ENCODE measurements around the gene CCNY. TPM values are rescaled to one million over a fixed set of nuclear protein-coding genes. Genes with fewer than 3 reads are reported as not detected.

The CCNY gene
- total and polyA plus RNA-seq, 8 donors, result 10.6 to 41.7 (median 26.6) TPM

DNA sequence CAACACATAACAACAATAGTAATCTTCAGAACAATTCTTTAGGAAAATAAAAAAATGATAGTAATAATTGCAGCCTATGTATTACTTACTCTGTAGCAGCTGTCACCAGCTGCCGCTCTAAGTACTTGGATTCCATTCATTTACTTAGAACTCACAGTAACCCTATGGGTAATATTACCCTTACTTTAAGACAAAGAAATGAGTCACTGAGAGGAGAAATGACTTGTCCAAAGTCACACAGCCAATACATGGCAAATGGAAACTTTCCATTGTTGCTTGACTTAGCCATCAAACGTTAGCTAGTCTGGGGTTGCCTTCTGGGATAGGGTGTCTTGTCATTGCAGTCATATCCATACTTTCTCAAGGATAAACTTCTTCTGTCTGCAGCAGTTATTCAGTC is 3.6 kb downstream of the CCNY start:
- H3K27ac ChIP-seq, result no peak overlapping the region
- no peak for FAIRE-seq
- no peak for ATAC-seq
- no peak for DNase-seq
- WGBS, 2 donors, result 73 to 75% methylated on average over 2 of the region's 2 CpGs
- H3K9me3 ChIP-seq, result no peaks in the 10 kb centered on the region
- no peaks in the 10 kb centered on the region for H3K36me3 ChIP-seq
- H3K4me1 ChIP-seq, result peaks cover 11 to 15% (median 15%) of the 10 kb centered on the region in 3 donors
- intact Hi-C loops (cut with DNase I), result no loop called here
- H3K27me3 ChIP-seq, result no peaks in the 10 kb centered on the region
- H3K4me3 ChIP-seq, result no peak overlapping the region
- TF ChIP-seq, protein P1, sequence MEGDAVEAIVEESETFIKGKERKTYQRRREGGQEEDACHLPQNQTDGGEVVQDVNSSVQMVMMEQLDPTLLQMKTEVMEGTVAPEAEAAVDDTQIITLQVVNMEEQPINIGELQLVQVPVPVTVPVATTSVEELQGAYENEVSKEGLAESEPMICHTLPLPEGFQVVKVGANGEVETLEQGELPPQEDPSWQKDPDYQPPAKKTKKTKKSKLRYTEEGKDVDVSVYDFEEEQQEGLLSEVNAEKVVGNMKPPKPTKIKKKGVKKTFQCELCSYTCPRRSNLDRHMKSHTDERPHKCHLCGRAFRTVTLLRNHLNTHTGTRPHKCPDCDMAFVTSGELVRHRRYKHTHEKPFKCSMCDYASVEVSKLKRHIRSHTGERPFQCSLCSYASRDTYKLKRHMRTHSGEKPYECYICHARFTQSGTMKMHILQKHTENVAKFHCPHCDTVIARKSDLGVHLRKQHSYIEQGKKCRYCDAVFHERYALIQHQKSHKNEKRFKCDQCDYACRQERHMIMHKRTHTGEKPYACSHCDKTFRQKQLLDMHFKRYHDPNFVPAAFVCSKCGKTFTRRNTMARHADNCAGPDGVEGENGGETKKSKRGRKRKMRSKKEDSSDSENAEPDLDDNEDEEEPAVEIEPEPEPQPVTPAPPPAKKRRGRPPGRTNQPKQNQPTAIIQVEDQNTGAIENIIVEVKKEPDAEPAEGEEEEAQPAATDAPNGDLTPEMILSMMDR (IDR thresholded peaks at IDR 0.05), result no peak

DNA sequence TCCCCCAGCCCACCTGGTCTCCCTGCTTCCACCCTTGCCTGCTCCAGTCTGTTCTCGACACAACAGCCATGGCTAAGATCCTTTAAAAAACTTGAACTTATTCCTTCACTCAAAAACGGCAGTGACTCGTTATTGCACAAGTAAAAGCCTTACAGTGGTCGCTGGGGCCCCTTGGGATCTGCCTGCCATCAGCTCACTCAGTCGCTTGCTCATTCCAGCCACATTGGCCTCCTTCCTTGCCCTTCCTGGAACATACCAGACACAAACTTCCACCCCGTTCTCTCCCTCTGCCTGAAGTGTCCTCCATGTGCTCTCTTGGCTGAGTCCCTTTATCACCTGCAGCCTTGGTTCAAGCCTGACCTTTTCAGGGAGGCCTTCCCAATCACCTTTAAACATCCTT is 4.7 kb downstream of the CCNY start:
- no peak overlapping the region for H3K4me3 ChIP-seq
- no peak overlapping the region for H3K27ac ChIP-seq
- no peaks in the 10 kb centered on the region for H3K36me3 ChIP-seq
- intact Hi-C loops (cut with DNase I), result no loop called here
- peaks cover 6 to 11% (median 10%) of the 10 kb centered on the region in 3 donors for H3K4me1 ChIP-seq
- 56 to 59% methylated on average over 6 of the region's 6 CpGs for WGBS, 2 donors
- TF ChIP-seq, protein P1 (IDR thresholded peaks at IDR 0.05), result no peak
- H3K9me3 ChIP-seq, result no peaks in the 10 kb centered on the region
- no peak for DNase-seq
- no peaks in the 10 kb centered on the region for H3K27me3 ChIP-seq
- no peak for ATAC-seq
- FAIRE-seq, result no peak

DNA sequence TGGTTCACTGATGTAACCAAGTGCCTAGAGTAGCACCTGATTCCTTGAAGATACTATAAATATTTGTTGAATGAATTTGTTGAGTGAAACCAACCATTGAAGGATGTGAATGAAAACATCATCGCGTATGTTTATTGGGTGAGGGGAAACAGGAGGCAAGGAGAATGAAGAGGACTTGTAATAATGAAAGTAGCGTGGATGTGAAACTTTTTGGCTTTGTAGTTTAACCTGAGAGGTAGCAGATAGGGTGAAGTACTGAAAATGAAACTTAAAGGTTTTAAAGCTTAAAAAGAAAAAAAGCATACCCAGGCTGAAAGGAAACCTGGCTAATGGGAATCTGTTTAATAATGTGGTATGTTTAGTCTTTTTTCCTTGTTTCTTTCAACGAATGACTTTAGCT is 5.2 kb downstream of the CCNY start:
- peaks cover 6 to 11% (median 10%) of the 10 kb centered on the region in 3 donors for H3K4me1 ChIP-seq
- DNase-seq (no peak), FAIRE-seq (no peak), ATAC-seq (no peak)
- no peaks in the 10 kb centered on the region for H3K36me3 ChIP-seq
- H3K4me3 ChIP-seq, result no peak overlapping the region
- intact Hi-C loops (cut with DNase I), result no loop called here
- H3K27me3 ChIP-seq, result no peaks in the 10 kb centered on the region
- TF ChIP-seq, protein P1 (IDR thresholded peaks at IDR 0.05), result no peak
- WGBS, 2 donors, result 72 to 74% methylated on average over 4 of the region's 4 CpGs
- H3K27ac ChIP-seq, result no peak overlapping the region
- no peaks in the 10 kb centered on the region for H3K9me3 ChIP-seq

DNA sequence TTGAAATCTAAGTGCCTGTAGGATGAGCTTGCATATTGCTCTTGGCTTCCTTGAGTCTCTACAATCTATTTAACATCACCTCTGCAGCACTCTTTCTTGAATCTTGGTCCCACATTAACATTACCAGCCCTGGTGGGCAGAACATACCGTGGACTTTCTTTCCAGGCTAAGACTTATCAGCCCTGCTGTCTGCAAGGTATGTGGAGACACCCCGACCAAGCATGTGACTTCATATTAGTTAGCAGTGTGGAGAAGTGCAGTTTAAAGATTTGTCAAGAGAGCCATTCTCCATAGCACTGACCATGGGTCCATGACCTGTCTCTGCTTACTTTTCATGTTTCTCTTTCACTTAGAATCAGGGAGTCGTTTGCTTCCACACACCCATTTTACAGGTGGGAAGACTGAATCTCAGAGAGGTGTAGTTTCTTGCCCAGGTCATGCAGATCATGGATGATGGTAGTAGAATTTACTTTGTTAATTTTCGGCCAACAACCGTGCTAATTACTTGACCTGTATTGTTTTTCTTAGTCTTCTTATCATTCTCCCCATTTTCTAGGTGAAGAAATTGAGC is 6.0 kb downstream of the CCNY start:
- no peaks in the 10 kb centered on the region for H3K36me3 ChIP-seq
- ATAC-seq (no peak), FAIRE-seq (no peak), DNase-seq (no peak)
- no peaks in the 10 kb centered on the region for H3K9me3 ChIP-seq
- no peak overlapping the region for H3K4me3 ChIP-seq
- H3K4me1 ChIP-seq, result peaks cover 6 to 11% (median 10%) of the 10 kb centered on the region in 3 donors
- no peak overlapping the region for H3K27ac ChIP-seq
- intact Hi-C loops (cut with DNase I), result no loop called here
- TF ChIP-seq, protein P1 (IDR thresholded peaks at IDR 0.05), result no peak
- H3K27me3 ChIP-seq, result no peaks in the 10 kb centered on the region
- 88 to 90% methylated on average over 5 of the region's 5 CpGs for WGBS, 2 donors

DNA sequence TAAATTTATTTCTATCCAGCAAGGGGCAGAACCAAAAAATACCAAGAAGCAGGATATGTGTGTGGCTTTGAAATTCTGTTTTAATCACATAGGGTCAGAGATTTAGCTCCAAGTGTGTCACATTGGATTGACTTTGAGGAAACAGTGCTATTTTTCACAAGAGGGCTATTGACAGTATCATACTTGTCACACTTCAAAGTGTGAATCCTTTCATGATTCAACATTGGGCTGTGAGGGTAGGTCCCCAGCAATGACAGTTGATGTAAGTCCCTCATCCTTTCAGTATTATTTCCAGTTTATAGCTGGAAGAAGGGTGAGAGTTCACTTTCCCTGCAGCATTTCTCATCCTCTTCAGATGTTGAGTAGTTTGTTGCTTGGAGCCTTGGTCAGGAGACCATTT is 7.4 kb downstream of the CCNY start:
- no peak for ATAC-seq
- H3K27ac ChIP-seq, result no peak overlapping the region
- H3K4me3 ChIP-seq, result no peak overlapping the region
- H3K4me1 ChIP-seq, result peaks cover 0 to 3% (median 0%) of the 10 kb centered on the region in 3 donors
- no peaks in the 10 kb centered on the region for H3K36me3 ChIP-seq
- FAIRE-seq, result no peak
- TF ChIP-seq, protein P1 (IDR thresholded peaks at IDR 0.05), result no peak
- no peaks in the 10 kb centered on the region for H3K27me3 ChIP-seq
- intact Hi-C loops (cut with DNase I), result no loop called here
- no peak for DNase-seq
- H3K9me3 ChIP-seq, result no peaks in the 10 kb centered on the region
